ENCODE results near the gene SEPTIN2.
"Not testable (repeated sequence)": the region's sequence is repeated elsewhere in the genome, so short reads cannot be mapped to it uniquely, and the experiment has no call there.

Gene SEPTIN2

DNA sequence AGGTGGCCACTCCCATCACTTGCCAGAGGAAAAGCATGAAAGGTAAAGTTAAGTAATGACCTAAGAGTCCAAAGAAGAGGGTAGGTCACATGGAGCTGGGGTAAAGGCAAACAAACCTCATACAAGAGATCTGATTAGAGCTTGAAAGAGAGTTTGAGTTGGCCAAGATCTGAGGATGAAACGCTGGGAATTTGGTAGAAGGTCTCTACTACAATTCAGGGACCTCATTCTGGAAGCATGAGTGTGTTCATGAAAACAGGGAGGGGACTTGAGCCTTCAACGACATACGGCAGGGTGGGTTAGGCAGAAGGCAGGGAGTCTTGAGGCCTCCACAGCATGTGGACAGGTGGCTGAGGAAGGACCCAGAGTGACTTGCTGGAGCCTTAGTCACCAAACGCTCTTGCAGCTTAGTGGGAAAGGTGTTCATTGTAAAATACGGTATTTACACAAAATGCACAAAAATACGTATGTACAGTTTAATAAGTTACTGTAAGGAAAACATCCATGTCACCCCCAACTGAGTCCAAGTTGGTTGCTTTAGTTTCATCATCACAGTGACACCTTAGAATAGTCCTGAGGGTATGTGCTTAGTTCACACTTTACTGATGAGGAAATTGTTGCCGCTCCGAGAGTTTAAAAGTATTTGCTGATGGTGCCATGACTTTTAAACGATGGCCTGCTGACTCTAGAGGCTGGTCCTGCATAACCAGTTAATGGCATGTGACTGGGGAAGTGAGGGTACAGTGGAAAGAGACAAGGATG lies 35.3 kb downstream of the SEPTIN2 start:
- no peak for DNase-seq (ENCODE audit: low read depth in 2 of 2)

DNA sequence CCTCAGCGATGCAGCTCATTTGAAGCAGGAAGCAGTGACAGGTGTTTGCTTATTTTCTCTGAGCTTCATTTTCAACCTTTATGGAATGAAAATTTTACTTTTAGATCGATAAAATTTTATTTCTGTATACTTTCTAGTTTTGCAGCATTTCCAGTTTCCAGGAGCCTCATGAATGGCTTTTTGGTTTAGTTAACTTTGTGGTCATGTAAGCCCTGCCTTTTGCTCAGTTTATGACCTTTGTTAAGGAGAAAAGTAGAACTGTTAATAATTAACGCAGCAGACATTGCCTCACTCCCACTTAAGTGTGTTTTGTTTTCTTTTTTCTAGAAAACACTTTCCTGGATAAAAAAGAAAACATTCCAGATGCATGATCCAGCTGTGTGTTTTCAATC lies 35.9 kb downstream of the SEPTIN2 start:
- no peak for DNase-seq (ENCODE audit: low read depth in 2 of 2)

GRCh38 chr2:241352227-241352626 lies 36.5 kb downstream of the SEPTIN2 start:
- no peak for DNase-seq (ENCODE audit: low read depth in 2 of 2)

- peak in 1 of 2 experiments; percentile 10 for DNase-seq (ENCODE audit: low read depth in 2 of 2)
Measured at GRCh38 chr2:241354668-241355658, 39.2 kb downstream of the SEPTIN2 start.

GRCh38 chr2:241355983-241356870 lies 40.5 kb downstream of the SEPTIN2 start, which contains the start of gene FARP2:
FARP2 (plus strand) TSS chr2:241356285; CDS start chr2:241373108, 16,823 bp downstream.
- peak; percentile 96 for DNase-seq (ENCODE audit: low read depth in 2 of 2)

- no peak for DNase-seq (ENCODE audit: low read depth in 2 of 2)
Measured at GRCh38 chr2:241356871-241357260, 41.1 kb downstream of the SEPTIN2 start.

GRCh38 chr2:241357531-241357930 lies 41.8 kb downstream of the SEPTIN2 start:
- no peak for DNase-seq (ENCODE audit: low read depth in 2 of 2)

DNA sequence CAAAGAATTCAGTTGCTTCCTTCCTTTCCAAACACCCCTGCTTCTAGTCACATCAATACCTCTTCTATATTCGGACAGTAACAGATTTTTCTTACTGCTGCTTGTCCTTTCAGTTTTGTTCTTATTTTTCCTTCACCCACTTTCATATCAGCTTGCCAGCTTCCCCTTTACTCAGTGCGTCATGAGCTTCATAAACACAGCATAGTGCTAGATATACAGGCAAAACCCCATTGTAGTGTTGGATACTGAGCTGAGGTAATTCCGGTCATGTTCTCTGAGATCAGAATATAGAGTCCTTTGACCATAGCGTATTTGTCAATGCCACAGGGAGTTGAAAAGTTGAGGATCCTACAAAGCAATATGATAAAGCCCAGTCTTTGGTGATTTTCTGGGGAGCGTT lies 42.7 kb downstream of the SEPTIN2 start:
- no peak for DNase-seq (ENCODE audit: low read depth in 2 of 2)

DNA sequence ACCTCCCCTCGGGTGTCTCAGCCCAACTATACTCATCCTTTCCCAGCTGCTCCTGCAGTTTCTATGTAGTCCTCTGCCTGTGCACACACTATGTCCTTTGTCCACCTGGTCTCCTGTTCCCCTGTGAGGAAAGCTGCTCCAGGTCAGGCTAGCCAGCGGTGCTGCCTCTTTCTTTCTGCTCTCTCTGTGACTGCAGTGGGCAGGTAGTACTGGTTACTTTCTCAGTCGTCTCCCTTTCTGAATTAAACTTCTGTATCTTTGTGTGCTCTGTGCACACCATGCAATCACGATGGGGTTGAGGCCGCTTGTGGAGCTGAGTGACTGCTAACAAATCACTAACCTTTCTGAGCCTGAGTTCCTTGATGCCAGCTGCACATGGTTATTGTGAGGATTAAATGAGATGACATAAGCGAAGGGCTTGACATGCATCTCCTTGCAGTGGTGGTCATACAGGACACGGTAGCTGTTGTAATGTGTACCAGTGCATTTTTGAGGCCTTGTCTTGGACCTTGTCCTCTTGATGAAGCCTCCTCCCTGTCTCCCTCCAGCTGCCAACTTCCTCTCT lies 43.8 kb downstream of the SEPTIN2 start:
- no peak for DNase-seq (ENCODE audit: low read depth in 2 of 2)

GRCh38 chr2:241363426-241363825 lies 47.7 kb downstream of the SEPTIN2 start:
- DNase-seq (ENCODE audit: low read depth in 2 of 2) = no peak

- no peak for DNase-seq (ENCODE audit: low read depth in 2 of 2)
Measured at GRCh38 chr2:241364781-241365180, 49.1 kb downstream of the SEPTIN2 start.

- no peak for DNase-seq (ENCODE audit: low read depth in 2 of 2)
Measured at GRCh38 chr2:241366678-241367077, 51.0 kb downstream of the SEPTIN2 start.

DNA sequence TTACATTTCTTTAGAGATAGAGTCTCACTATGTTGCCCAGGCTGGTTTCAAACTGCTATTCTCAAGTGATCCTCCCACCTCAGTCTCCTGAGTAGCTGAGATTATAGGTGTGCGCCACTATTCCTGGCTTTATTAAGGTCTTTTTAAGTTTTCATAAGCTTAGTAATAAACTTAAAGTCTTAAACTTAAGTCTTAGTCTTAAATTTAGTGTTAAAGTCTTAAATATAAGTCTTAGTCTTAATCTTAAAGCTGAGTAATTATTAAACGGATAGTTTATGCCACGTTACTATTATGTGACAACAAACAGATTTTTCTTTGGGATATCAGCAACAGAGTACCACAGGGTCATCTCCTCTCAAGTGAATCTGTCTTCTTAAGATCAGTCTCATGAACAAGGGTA lies 52.9 kb downstream of the SEPTIN2 start:
- DNase-seq (ENCODE audit: low read depth in 2 of 2) = no peak

DNA sequence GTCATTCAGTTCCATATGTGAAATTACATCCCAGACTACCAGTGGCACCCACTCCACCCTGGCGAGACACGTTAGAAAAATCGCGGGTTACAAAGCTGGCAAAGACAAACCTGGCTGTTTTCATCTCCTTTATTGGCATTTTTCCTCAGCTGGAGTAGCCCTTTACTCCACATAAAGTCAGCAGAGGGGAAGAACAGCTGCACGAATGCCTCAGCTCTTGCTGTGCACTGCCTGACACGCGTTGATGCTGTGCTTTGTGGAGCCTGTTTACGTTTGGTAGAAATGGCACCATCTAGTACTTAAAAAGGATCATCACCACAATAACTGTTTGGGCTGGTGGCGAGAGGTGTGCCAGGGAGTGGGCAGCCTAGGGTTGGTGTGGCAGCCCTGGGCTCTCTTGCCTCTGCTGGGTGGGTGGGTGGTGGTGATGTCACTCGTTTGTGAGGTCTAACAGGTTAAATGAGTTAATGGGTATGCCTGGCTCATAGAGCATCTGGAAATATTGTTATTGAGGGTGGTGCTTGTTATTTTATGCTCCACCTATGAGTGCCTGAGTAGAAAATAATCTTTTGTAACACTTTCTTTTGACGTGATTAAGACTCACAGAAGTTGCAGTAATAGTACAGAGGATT lies 56.8 kb downstream of the SEPTIN2 start:
- DNase-seq (ENCODE audit: low read depth in 2 of 2) = no peak

DNA sequence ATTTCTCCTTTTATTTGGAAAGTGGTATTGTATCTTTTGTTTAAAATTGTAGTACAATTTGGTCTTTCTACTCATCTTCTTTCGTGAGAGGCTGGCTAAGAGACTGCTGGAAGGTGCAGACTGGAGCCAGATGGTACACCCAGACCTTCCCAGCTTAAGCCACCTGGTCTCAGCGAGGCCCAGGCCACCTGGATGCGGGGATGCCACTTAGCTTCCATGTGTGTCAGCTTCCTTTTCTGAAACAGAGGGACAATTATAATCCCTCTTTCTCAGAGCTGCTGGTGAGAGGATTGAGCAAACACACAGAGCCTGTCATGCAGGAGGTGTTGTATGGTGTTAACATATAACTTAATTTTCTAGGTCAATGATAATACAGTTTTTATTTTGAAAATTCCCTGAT lies 57.7 kb downstream of the SEPTIN2 start:
- DNase-seq (ENCODE audit: low read depth in 2 of 2) = no peak

DNA sequence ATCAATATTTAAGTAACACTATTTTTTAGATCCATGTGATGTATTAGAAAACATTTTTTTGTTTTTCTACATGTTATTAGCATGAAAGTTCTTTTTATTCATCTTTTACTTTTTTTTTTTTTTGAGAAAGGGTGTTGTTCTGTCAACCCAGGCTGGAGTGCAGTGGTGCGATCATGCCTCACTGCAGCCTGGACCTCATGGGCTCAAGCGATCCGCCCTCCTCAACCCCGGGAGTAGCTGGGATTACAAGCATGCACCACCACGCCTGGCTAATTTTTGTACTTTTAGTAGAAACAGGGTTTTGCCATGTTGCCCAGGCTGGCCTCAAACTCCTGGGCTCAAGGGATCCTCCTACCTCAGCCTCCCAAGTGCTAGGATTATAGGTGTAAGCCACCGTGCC lies 58.2 kb downstream of the SEPTIN2 start:
- DNase-seq (ENCODE audit: low read depth in 2 of 2) = not testable (repeated sequence)

DNA sequence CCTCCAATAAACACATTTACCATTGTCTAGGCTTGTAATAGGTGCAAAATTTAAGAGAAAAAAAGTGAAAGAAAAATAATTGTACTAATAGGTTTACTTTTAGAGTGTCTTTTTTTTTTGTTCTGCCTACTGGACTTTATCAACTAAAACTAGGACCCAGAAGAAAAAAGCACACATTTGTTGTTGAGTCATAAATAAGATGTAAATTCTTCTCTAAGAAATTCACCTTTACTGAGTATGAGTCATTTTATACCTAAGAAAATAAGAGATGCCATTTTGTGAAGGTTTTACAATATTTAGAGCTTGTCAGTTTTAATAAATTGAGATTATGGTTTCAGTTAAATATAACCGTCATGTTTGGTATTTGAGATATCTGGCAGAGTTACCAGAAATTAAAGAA lies 59.6 kb downstream of the SEPTIN2 start:
- no peak for DNase-seq (ENCODE audit: low read depth in 2 of 2)

GRCh38 chr2:241376808-241377207 lies 61.1 kb downstream of the SEPTIN2 start:
- DNase-seq (ENCODE audit: low read depth in 2 of 2) = no peak

DNA sequence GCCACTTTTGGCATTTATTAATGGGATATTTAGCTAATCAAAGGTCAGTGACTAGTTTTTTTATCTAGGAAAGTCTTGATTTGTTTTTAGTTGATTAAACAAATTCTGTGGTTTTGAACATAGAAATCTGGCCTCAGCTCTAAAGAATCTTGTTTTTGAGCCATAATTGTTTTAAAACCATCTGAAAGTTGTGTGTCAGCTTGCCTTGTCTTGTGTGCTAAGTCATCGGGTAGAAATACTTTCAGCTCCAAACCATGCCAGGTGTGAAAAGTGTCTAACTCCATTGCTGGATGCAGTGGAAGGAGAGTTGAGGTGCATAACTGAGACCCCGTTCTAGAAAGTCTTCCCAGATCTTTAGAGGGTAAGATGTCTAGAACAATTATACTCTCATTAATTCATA lies 63.1 kb downstream of the SEPTIN2 start:
- no peak for DNase-seq (ENCODE audit: low read depth in 2 of 2)
